Astrocyte (in vitro differentiated cells and primary cell): ENCODE measurements around the gene CDK6. TPM values are rescaled to one million over a fixed set of nuclear protein-coding genes. Genes with fewer than 3 reads are reported as not detected.

Experiments
- DNase-seq: peaks from one replicate; pipeline ENCODE4 v3.0.0-alpha.2; 2010; ENCODE audit warnings: low read depth
- FAIRE-seq: peaks from 2 replicates; lab custom pipeline; 2011; peaks lifted over from hg19 to GRCh38; lab: Jason Lieb, UNC
- H2AFZ ChIP-seq: 2 replicates; pipeline ENCODE4 v1.6.0; 2012; ENCODE audit warnings: low read depth, low read length, inconsistent platforms
- H3K27ac ChIP-seq: 2 replicates; pipeline ENCODE4 v1.5.1; 2011; ENCODE audit warnings: low read depth, low read length, inconsistent platforms
- H3K27me3 ChIP-seq: 2 replicates; pipeline ENCODE4 v1.6.0; 2011; ENCODE audit warnings: low read length, inconsistent platforms; ENCODE audit not compliant: insufficient read depth
- H3K36me3 ChIP-seq: 2 replicates; pipeline ENCODE4 v1.5.1; 2011; ENCODE audit warnings: low read length, inconsistent platforms; ENCODE audit not compliant: insufficient read depth
- H3K4me1 ChIP-seq: 2 replicates; pipeline ENCODE4 v1.5.1; 2011; ENCODE audit warnings: low read length, inconsistent platforms; ENCODE audit not compliant: insufficient read depth
- H3K4me2 ChIP-seq: 2 replicates; pipeline ENCODE4 v1.6.0; 2012; ENCODE audit warnings: low read length, inconsistent platforms
- H3K4me3 ChIP-seq: 2 replicates; pipeline ENCODE4 v1.5.1; 2011; ENCODE audit warnings: low read depth, mild to moderate bottlenecking, low read length, inconsistent platforms; ENCODE audit not compliant: insufficient read depth
- H3K79me2 ChIP-seq: 2 replicates; pipeline ENCODE4 v1.6.0; 2012; ENCODE audit warnings: mild to moderate bottlenecking, low read length, inconsistent platforms; ENCODE audit not compliant: insufficient read depth
- H3K9ac ChIP-seq: 2 replicates; pipeline ENCODE4 v1.6.0; 2012; ENCODE audit warnings: mild to moderate bottlenecking, low read length, inconsistent platforms
- H3K9me3 ChIP-seq: 2 replicates; pipeline ENCODE4 v1.5.1; 2012; ENCODE audit warnings: low read depth, mild to moderate bottlenecking, low read length, inconsistent platforms; ENCODE audit not compliant: insufficient read depth
- H4K20me1 ChIP-seq: 2 replicates; pipeline ENCODE4 v1.6.0; 2012; ENCODE audit warnings: low read length, inconsistent platforms; ENCODE audit not compliant: insufficient read depth
- H3K27ac Mint-ChIP-seq: one replicate; pipeline ENCODE4 v1.8.0; 2021; ENCODE audit warnings: mild to moderate bottlenecking, mixed read lengths; ENCODE audit not compliant: unreplicated experiment
- H3K27me3 Mint-ChIP-seq: one replicate; pipeline ENCODE4 v1.8.0; 2021; ENCODE audit warnings: low read depth, mixed read lengths; ENCODE audit not compliant: unreplicated experiment
- H3K36me3 Mint-ChIP-seq: one replicate; pipeline ENCODE4 v1.8.0; 2021; ENCODE audit warnings: low read depth, mixed read lengths; ENCODE audit not compliant: unreplicated experiment
- H3K4me1 Mint-ChIP-seq: one replicate; pipeline ENCODE4 v1.8.0; 2021; ENCODE audit warnings: low read depth, mixed read lengths; ENCODE audit not compliant: unreplicated experiment
- H3K4me3 Mint-ChIP-seq: one replicate; pipeline ENCODE4 v1.8.0; 2021; ENCODE audit warnings: mild to moderate bottlenecking, moderate library complexity, mixed read lengths; ENCODE audit not compliant: unreplicated experiment
- H3K9me3 Mint-ChIP-seq: one replicate; pipeline ENCODE4 v1.8.0; 2021; ENCODE audit warnings: mild to moderate bottlenecking, mixed read lengths; ENCODE audit not compliant: unreplicated experiment
- EZH2 ChIP-seq: IDR thresholded peaks from 2 replicates; pipeline ENCODE4 v1.6.1; 2012; ENCODE audit warnings: mild to moderate bottlenecking, low read length, inconsistent platforms; ENCODE audit not compliant: insufficient read depth
- total RNA-seq: library from RNA; stranded (reverse); gene quantifications from 2 replicates; pipeline ENCODE4 v1.2.1, GENCODE V29; 2021
- TF ChIP-seq, protein P1 (sequence below): IDR thresholded peaks from 2 replicates; pipeline ENCODE4 v1.5.1; 2011; ENCODE audit warnings: low read depth, mild to moderate bottlenecking, inconsistent platforms, low read length, moderate library complexity; ENCODE audit not compliant: insufficient read depth

CDK6 gene
- total RNA-seq, 1 donor from 2014 or later: 160 TPM

GRCh38 chr7:92627956-92628355 lies 208.4 kb downstream of the CDK6 start:
- Histone ChIP-seq H3K79me2 (peaks cover 84% of the 10 kb centered on the region), H3K27me3 (no peaks in the 10 kb centered on the region), H3K36me3 (peaks cover 7% of the 10 kb centered on the region), H2AFZ (no peak overlapping the region), H3K4me3 (no peak overlapping the region), H3K9me3 (no peaks in the 10 kb centered on the region), H3K4me1 (peaks cover 25% of the 10 kb centered on the region), H3K9ac (no peak overlapping the region), H3K4me2 (no peak overlapping the region), H4K20me1 (no peaks in the 10 kb centered on the region), H3K27ac (no peak overlapping the region)
- no peak overlapping the region for H3K4me3 Mint-ChIP-seq
- H3K9me3 Mint-ChIP-seq: peaks cover 2% of the 10 kb centered on the region
- H3K27ac Mint-ChIP-seq: no peak overlapping the region
- peaks cover 21% of the 10 kb centered on the region for H3K36me3 Mint-ChIP-seq
- no peak for TF ChIP-seq EZH2
- TF ChIP-seq, protein P1, sequence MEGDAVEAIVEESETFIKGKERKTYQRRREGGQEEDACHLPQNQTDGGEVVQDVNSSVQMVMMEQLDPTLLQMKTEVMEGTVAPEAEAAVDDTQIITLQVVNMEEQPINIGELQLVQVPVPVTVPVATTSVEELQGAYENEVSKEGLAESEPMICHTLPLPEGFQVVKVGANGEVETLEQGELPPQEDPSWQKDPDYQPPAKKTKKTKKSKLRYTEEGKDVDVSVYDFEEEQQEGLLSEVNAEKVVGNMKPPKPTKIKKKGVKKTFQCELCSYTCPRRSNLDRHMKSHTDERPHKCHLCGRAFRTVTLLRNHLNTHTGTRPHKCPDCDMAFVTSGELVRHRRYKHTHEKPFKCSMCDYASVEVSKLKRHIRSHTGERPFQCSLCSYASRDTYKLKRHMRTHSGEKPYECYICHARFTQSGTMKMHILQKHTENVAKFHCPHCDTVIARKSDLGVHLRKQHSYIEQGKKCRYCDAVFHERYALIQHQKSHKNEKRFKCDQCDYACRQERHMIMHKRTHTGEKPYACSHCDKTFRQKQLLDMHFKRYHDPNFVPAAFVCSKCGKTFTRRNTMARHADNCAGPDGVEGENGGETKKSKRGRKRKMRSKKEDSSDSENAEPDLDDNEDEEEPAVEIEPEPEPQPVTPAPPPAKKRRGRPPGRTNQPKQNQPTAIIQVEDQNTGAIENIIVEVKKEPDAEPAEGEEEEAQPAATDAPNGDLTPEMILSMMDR: no peak
- FAIRE-seq (no peak), DNase-seq (no peak)
- no peaks in the 10 kb centered on the region for H3K27me3 Mint-ChIP-seq
- H3K4me1 Mint-ChIP-seq: peaks cover 34% of the 10 kb centered on the region

- Histone ChIP-seq H3K79me2 (peaks cover 77% of the 10 kb centered on the region), H4K20me1 (no peaks in the 10 kb centered on the region), H3K27ac (no peak overlapping the region), H2AFZ (no peak overlapping the region), H3K27me3 (no peaks in the 10 kb centered on the region), H3K9ac (no peak overlapping the region), H3K4me2 (no peak overlapping the region), H3K36me3 (peaks cover 7% of the 10 kb centered on the region), H3K4me1 (peaks cover 22% of the 10 kb centered on the region), H3K4me3 (no peak overlapping the region), H3K9me3 (no peaks in the 10 kb centered on the region)
- H3K4me1 Mint-ChIP-seq: peaks cover 36% of the 10 kb centered on the region
- no peak for FAIRE-seq
- H3K27ac Mint-ChIP-seq: no peak overlapping the region
- no peak for DNase-seq
- H3K4me3 Mint-ChIP-seq: no peak overlapping the region
- H3K27me3 Mint-ChIP-seq: no peaks in the 10 kb centered on the region
- H3K9me3 Mint-ChIP-seq: peaks cover 2% of the 10 kb centered on the region
- peaks cover 24% of the 10 kb centered on the region for H3K36me3 Mint-ChIP-seq
- TF ChIP-seq EZH2: no peak
- TF ChIP-seq, protein P1: no peak
These were observed 210.0 kb downstream of the CDK6 start for GRCh38 chr7:92626281-92626809.

DNA sequence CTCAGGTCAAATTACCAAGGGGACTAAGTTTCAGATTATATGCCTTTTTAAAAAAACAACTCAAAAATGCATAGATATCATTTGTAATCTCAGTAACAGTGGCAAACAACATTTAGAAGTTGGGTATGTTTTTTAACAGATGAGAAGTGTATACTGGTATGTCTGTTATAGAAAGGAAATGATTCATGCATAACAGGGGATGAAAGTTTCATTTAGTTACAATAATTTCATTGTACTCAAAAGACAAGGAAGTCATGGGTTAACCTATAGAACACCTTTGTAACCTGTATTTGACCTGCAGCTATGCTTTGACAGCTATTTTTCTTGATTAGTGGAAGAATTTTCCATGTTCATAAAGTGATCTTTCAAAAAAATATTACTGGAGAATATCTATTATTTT lies 210.8 kb downstream of the CDK6 start:
- Mint-ChIP-seq H3K36me3 (peaks cover 23% of the 10 kb centered on the region), H3K4me3 (no peak overlapping the region), H3K4me1 (peaks cover 34% of the 10 kb centered on the region), H3K27ac (peak overlapping the region; percentile 24), H3K27me3 (no peaks in the 10 kb centered on the region), H3K9me3 (peaks cover 2% of the 10 kb centered on the region)
- no peak for DNase-seq
- Histone ChIP-seq H4K20me1 (peaks cover 3% of the 10 kb centered on the region), H3K27me3 (no peaks in the 10 kb centered on the region), H3K4me2 (peak overlapping the region; percentile 49), H3K79me2 (peaks cover 70% of the 10 kb centered on the region), H3K9ac (no peak overlapping the region), H3K4me3 (no peak overlapping the region), H3K36me3 (peaks cover 7% of the 10 kb centered on the region), H3K27ac (peak overlapping the region; percentile 2), H3K4me1 (peaks cover 28% of the 10 kb centered on the region), H3K9me3 (no peaks in the 10 kb centered on the region), H2AFZ (no peak overlapping the region)
- TF ChIP-seq, protein P1: no peak
- TF ChIP-seq EZH2: no peak
- no peak for FAIRE-seq
